IMR-90 (cell line): ENCODE results near the gene NRP2.

Source experiments
- CTCF ChIP-seq: conservative IDR thresholded peaks from 2 replicates; pipeline ENCODE4 v1.5.1; 2012; ENCODE audit warnings: mild to moderate bottlenecking, low read depth, low read length, improper control_type of control experiment
- POLR2A ChIP-seq: IDR thresholded peaks from 2 replicates; pipeline ENCODE4 v1.6.1; 2012; ENCODE audit warnings: mild to moderate bottlenecking, low read depth, low read length
- RAD21 ChIP-seq: IDR thresholded peaks from 2 replicates; pipeline ENCODE4 v1.6.1; 2012; ENCODE audit warnings: low read length, improper control_type of control experiment
- TF ChIP-seq, protein P1 (sequence below): fragments of 150-350 bp; IDR thresholded peaks from 2 replicates; pipeline ENCODE4 v1.6.1; 2016; ENCODE audit warnings: low read depth, mild to moderate bottlenecking, low read length, moderate library complexity, borderline replicate concordance

- TF ChIP-seq RAD21: no peak
- no peak for TF ChIP-seq POLR2A
- TF ChIP-seq CTCF: no peak
- TF ChIP-seq, protein P1, sequence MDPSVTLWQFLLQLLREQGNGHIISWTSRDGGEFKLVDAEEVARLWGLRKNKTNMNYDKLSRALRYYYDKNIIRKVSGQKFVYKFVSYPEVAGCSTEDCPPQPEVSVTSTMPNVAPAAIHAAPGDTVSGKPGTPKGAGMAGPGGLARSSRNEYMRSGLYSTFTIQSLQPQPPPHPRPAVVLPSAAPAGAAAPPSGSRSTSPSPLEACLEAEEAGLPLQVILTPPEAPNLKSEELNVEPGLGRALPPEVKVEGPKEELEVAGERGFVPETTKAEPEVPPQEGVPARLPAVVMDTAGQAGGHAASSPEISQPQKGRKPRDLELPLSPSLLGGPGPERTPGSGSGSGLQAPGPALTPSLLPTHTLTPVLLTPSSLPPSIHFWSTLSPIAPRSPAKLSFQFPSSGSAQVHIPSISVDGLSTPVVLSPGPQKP: no peak
These were observed 23.4 kb downstream of the NRP2 start for GRCh38 chr2:205705511-205706349.
